Tibial artery (tissue), 4 donors: ENCODE measurements around the gene SCGB1A1.

Experiments used
- DNase-seq, 2 donors: peaks; one replicate each; pipeline ENCODE4 v3.0.0-alpha.2; 2019
- H3K27ac ChIP-seq, 2 donors: fragments of 200-600 bp; sonication (generic) in 1 of 2; 1 replicate in 1 of 2; 2 replicates in 1 of 2; pipeline ENCODE4 v1.5.1; 2018 to 2019; ENCODE audit warnings: mild to moderate bottlenecking in 1 of 2
- H3K27me3 ChIP-seq, 2 donors: fragments of 200-600 bp; sonication (generic) in 1 of 2; one replicate each; pipeline versions ENCODE4 v1.5.1 to v1.6.0; 2016 to 2019
- H3K36me3 ChIP-seq, 3 donors: fragments of 200-600 bp; sonication (generic) in 2 of 3; one replicate each; pipeline ENCODE4 v1.5.1; 2016 to 2019; ENCODE audit warnings: mild to moderate bottlenecking in 2 of 3
- H3K4me1 ChIP-seq, 4 donors: fragments of 200-600 bp; sonication (generic) in 2 of 4; 1 replicate in 3 of 4; 2 replicates in 1 of 4; pipeline ENCODE4 v1.5.1; 2016 to 2019
- H3K4me3 ChIP-seq, 2 donors: fragments of 200-600 bp; sonication (generic) in 1 of 2; 1 replicate in 1 of 2; 2 replicates in 1 of 2; pipeline ENCODE4 v1.5.1; 2018 to 2019; ENCODE audit warnings: mild to moderate bottlenecking in 2 of 2
- H3K9me3 ChIP-seq, 3 donors: fragments of 200-600 bp; sonication (generic) in 1 of 3; one replicate each; pipeline ENCODE4 v1.5.1; 2016 to 2019
- intact Hi-C: fragments of 100-400 bp; cut with DNase I; formaldehyde crosslinking; loops from one replicate; pipeline ENCODE4 v1.15.0; 2023; ENCODE audit warnings: low total_unique reads
- TF ChIP-seq, protein P1 (sequence below), 2 experiments: fragments of 200-600 bp in 1 of 2; fragments of 450-650 bp in 1 of 2; IDR thresholded peaks; one replicate each; pipeline ENCODE4 v1.5.1; 2017 to 2019; ENCODE audit warnings: antibody characterized with exemption in 2 of 2, mild to moderate bottlenecking in 1 of 2, moderate library complexity in 1 of 2

SCGB1A1 gene

DNA sequence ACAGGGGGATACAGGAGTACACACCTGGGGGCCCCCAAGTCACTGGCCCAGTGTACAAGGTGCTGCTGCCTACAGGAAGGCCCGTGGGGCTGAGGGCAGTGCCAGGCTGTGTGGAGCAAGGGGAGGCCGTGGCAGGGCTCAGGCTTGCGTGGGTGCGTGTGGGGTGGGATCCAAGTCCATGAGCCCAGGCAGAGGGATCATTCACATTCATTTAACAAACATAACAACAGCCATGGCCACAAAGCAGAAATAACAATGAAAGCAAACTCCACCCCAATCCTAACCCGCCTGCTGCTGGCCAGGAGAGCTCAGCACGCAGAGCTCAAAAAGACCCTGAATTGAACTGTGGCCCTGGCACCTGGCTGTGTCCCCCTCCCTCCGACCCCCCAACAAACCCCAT is 17.0 kb upstream of the SCGB1A1 start:
- peak overlapping the region; percentile 17 to 36 for H3K4me3 ChIP-seq
- H3K27ac ChIP-seq, result peak overlapping the region; percentile 79 to 82
- TF ChIP-seq, protein P1, sequence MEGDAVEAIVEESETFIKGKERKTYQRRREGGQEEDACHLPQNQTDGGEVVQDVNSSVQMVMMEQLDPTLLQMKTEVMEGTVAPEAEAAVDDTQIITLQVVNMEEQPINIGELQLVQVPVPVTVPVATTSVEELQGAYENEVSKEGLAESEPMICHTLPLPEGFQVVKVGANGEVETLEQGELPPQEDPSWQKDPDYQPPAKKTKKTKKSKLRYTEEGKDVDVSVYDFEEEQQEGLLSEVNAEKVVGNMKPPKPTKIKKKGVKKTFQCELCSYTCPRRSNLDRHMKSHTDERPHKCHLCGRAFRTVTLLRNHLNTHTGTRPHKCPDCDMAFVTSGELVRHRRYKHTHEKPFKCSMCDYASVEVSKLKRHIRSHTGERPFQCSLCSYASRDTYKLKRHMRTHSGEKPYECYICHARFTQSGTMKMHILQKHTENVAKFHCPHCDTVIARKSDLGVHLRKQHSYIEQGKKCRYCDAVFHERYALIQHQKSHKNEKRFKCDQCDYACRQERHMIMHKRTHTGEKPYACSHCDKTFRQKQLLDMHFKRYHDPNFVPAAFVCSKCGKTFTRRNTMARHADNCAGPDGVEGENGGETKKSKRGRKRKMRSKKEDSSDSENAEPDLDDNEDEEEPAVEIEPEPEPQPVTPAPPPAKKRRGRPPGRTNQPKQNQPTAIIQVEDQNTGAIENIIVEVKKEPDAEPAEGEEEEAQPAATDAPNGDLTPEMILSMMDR (IDR thresholded peaks at IDR 0.05), result no peak
- no peaks in the 10 kb centered on the region for H3K9me3 ChIP-seq
- no peak for DNase-seq
- no peaks in the 10 kb centered on the region for H3K36me3 ChIP-seq
- intact Hi-C loops, result no loop called here
- peaks cover 8 to 64% (median 57%) of the 10 kb centered on the region in 4 donors for H3K4me1 ChIP-seq
- H3K27me3 ChIP-seq, result no peaks in the 10 kb centered on the region

DNA sequence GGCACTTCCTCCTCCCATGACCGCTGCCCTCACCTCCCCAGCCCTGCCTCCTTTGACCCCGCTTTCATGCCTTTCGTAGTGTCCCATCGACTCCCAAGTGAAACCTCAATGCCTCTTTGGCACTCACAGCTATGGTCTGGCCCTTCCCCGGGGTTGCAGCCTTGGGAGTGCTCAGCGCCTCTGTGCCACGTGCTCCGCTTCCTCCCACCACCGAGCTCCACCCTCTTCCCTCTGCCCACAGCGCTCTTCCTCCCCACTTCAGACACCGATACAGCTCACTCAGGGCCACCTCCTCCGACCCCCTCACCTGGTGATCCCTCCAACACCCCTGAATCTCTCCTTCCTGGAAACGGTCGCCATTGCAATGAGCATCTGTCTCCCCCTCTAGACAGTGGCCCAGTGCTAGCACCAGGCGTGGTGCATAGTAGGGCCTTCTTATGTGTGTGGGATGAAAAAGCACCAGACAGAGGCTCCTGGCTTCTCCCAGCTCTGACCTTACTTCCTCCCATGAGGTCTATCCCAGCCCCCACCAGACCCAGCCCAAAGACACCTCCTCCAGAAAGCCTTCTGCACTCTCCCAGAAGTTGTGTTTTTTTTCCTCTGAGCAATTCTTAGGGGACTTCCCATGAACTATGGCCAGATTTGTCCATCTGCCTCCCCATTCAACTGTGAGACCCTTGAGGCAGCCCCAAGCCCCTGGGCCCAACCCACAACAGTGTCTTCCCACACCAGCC is 16.4 kb upstream of the SCGB1A1 start:
- H3K9me3 ChIP-seq, result no peaks in the 10 kb centered on the region
- H3K4me3 ChIP-seq, result peak overlapping the region; percentile 17 to 36
- peak overlapping the region; percentile 79 to 82 for H3K27ac ChIP-seq
- DNase-seq, result peak; percentile 78 to 93
- no peaks in the 10 kb centered on the region for H3K36me3 ChIP-seq
- H3K4me1 ChIP-seq, result peaks cover 8 to 64% (median 57%) of the 10 kb centered on the region in 4 donors
- TF ChIP-seq, protein P1 (IDR thresholded peaks at IDR 0.05), result no peak
- no peaks in the 10 kb centered on the region for H3K27me3 ChIP-seq
- intact Hi-C loops, result no loop called here

DNA sequence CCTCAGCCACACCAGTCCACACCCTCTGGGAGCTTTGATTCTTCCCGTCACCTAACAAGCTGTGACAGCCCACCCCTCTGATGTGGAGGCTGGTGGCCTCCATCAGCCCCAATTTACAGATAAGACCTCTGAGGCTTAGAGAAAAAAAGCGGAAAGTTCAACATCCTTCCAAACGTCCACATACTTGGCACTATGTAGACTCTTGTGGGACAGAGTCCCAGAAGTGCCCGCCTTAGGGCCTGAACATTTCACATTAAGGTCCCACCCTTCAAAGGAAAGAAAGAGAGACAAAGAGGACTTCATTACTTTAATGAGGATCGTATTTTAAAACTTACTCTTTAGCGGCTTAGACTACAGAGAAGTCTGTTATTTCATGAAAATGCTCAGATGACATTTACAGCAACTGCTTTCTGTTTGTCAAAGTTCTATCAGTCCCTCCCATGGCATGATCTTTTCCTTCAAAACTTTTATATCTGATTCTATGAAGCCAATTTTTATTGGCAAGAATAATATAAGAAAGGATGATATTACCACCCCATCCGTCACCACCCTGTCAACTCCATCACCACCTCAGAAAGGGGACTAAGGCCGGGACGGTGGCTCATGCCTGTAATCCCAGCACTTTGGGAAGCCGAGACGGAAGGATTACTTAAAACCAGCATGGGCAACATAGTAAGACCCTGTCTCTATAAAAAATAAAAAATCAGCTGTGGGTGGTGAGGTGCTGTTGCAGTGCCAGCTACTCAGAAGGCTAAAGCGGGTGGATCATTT is 15.7 kb upstream of the SCGB1A1 start:
- peak overlapping the region; percentile 79 to 82 for H3K27ac ChIP-seq
- H3K4me1 ChIP-seq, result peaks cover 8 to 58% (median 53%) of the 10 kb centered on the region in 4 donors
- H3K4me3 ChIP-seq, result no peak overlapping the region
- H3K9me3 ChIP-seq, result no peaks in the 10 kb centered on the region
- TF ChIP-seq, protein P1 (IDR thresholded peaks at IDR 0.05), result no peak
- no peak for DNase-seq
- intact Hi-C loops, result no loop called here
- no peaks in the 10 kb centered on the region for H3K36me3 ChIP-seq
- H3K27me3 ChIP-seq, result no peaks in the 10 kb centered on the region

DNA sequence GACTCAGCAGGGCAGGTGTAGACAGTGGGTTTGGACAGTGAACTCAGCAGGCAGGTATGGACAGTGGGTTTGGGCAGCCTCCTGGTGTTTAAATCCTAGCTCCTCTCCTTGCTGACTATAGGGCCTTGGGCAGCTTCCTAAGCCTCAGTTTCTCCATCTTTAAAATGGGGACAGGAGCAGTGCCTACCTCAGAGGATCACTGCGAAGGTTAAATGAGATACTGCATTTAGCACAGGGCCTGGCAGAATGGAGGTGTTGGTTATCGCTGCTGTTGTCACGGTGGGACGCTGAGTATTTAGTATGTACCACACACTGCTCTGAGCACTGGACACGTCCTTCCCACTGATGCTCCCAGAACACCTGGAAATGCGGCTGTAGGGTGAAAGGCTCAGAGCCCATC is 14.4 kb upstream of the SCGB1A1 start:
- peaks cover 4 to 45% (median 40%) of the 10 kb centered on the region in 4 donors for H3K4me1 ChIP-seq
- H3K27me3 ChIP-seq, result no peaks in the 10 kb centered on the region
- no peak overlapping the region for H3K27ac ChIP-seq
- TF ChIP-seq, protein P1 (IDR thresholded peaks at IDR 0.05), result no peak
- intact Hi-C loops, result no loop called here
- DNase-seq, result no peak
- H3K9me3 ChIP-seq, result no peaks in the 10 kb centered on the region
- no peaks in the 10 kb centered on the region for H3K36me3 ChIP-seq
- H3K4me3 ChIP-seq, result no peak overlapping the region

DNA sequence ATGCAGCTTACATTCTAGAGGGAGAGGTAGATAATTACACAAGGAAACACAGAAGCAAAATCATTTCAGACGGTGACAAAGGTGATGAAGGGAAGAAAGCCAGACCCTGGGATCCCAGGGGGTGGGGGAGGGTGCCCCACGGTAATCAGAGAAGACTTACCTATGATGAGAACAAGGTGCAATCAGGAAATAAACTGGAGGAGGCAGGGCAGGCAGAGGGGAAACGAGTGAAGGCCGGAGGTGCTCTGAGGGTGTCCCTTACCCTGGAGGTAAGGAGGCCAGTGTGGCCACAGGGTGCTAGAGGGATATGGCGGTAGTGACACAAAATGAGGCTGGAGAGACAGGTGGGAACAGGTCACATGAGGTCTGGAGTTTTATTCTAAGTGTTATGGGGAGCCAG is 13.9 kb upstream of the SCGB1A1 start:
- peaks cover 0 to 41% (median 35%) of the 10 kb centered on the region in 4 donors for H3K4me1 ChIP-seq

More for the DNA sequence above, 13.9 kb upstream of the SCGB1A1 start:
- no peak overlapping the region for H3K4me3 ChIP-seq
- DNase-seq, result no peak
- H3K36me3 ChIP-seq, result no peaks in the 10 kb centered on the region
- no peak overlapping the region for H3K27ac ChIP-seq
- TF ChIP-seq, protein P1 (IDR thresholded peaks at IDR 0.05), result no peak
- no peaks in the 10 kb centered on the region for H3K27me3 ChIP-seq
- H3K9me3 ChIP-seq, result no peaks in the 10 kb centered on the region
- intact Hi-C loops, result no loop called here
